ENCODE measurements around the gene MOBP. TPM values are rescaled to one million over a fixed set of nuclear protein-coding genes. Genes with fewer than 3 reads are reported as not detected.
"Not testable (repeated sequence)": the region's sequence is repeated elsewhere in the genome, so short reads cannot be mapped to it uniquely, and the experiment has no call there.

The MOBP gene
- total RNA-seq: not detected
- long read RNA-seq: 0 reads

GRCh38 chr3:39467394-39468107 is at the start of gene MOBP:
TSS of gene MOBP (plus strand) at chr3:39467680. CDS start at chr3:39502070, 34,390 bp downstream.
- Histone ChIP-seq H3K36me3 (no peaks in the 10 kb centered on the region), H3K9me3 (no peaks in the 10 kb centered on the region), H3K4me3 (no peak within 1 kb of the TSS), H3K4me1 (no peaks in the 10 kb centered on the region), H3K27ac (no peak within 1 kb of the TSS), H3K27me3 (no peaks in the 10 kb centered on the region)
- no peak for ATAC-seq
- no peak for DNase-seq
- intact Hi-C loops (cut with DNase I): no loop called here
- no peak for TF ChIP-seq CTCF (IDR thresholded peaks at IDR 0.05)

- H3K4me1 ChIP-seq; ATAC-seq; H3K9me3 ChIP-seq; DNase-seq; intact Hi-C loops (cut with DNase I); H3K36me3 ChIP-seq; H3K27me3 ChIP-seq; H3K4me3 ChIP-seq: not testable (repeated sequence)
- H3K27ac ChIP-seq: peak overlapping the region; percentile 24
These were observed 48.8 kb upstream of the MOBP start for GRCh38 chr3:39418556-39419225.

- ATAC-seq (peak; percentile 73), DNase-seq (no peak)
- Histone ChIP-seq H3K4me3 (no peak overlapping the region), H3K36me3 (no peaks in the 10 kb centered on the region), H3K4me1 (no peaks in the 10 kb centered on the region), H3K27me3 (no peaks in the 10 kb centered on the region), H3K9me3 (no peaks in the 10 kb centered on the region), H3K27ac (no peak overlapping the region)
- intact Hi-C loops (cut with DNase I): no loop called here
- no peak for TF ChIP-seq CTCF (IDR thresholded peaks at IDR 0.05)
These were observed 47.7 kb upstream of the MOBP start for GRCh38 chr3:39419742-39420315.

- H3K4me1 ChIP-seq: no peaks in the 10 kb centered on the region
- H3K27ac ChIP-seq: no peak overlapping the region
- no peak overlapping the region for H3K4me3 ChIP-seq
- TF ChIP-seq CTCF (IDR thresholded peaks at IDR 0.05): no peak
- DNase-seq (no peak), ATAC-seq (no peak)
- no peaks in the 10 kb centered on the region for H3K36me3 ChIP-seq
- intact Hi-C loops (cut with DNase I): no loop called here
- no peaks in the 10 kb centered on the region for H3K27me3 ChIP-seq
- no peaks in the 10 kb centered on the region for H3K9me3 ChIP-seq
These were observed 46.9 kb upstream of the MOBP start for GRCh38 chr3:39420543-39420942.

GRCh38 chr3:39423436-39423970 is 44.0 kb upstream of the MOBP start:
- ATAC-seq: no peak
- Histone ChIP-seq H3K27ac (no peak overlapping the region), H3K9me3 (no peaks in the 10 kb centered on the region), H3K27me3 (no peaks in the 10 kb centered on the region), H3K4me1 (no peaks in the 10 kb centered on the region), H3K36me3 (no peaks in the 10 kb centered on the region), H3K4me3 (no peak overlapping the region)
- intact Hi-C loops (cut with DNase I): no loop called here
- TF ChIP-seq CTCF (IDR thresholded peaks at IDR 0.05): no peak
- DNase-seq: no peak

- no peak overlapping the region for H3K4me3 ChIP-seq
These were observed 41.2 kb upstream of the MOBP start for GRCh38 chr3:39426312-39426711.

More at GRCh38 chr3:39426312-39426711, 41.2 kb upstream of the MOBP start:
- H3K36me3 ChIP-seq: no peaks in the 10 kb centered on the region
- ATAC-seq (no peak), DNase-seq (no peak)
- H3K9me3 ChIP-seq: no peaks in the 10 kb centered on the region
- H3K27ac ChIP-seq: no peak overlapping the region
- H3K27me3 ChIP-seq: no peaks in the 10 kb centered on the region
- no peaks in the 10 kb centered on the region for H3K4me1 ChIP-seq
- TF ChIP-seq CTCF (IDR thresholded peaks at IDR 0.05): no peak
- intact Hi-C loops (cut with DNase I): no loop called here

Measured in upper lobe of right lung (tissue), 1 donor.